ENCODE measurements around the gene TMEM176B.

DNA sequence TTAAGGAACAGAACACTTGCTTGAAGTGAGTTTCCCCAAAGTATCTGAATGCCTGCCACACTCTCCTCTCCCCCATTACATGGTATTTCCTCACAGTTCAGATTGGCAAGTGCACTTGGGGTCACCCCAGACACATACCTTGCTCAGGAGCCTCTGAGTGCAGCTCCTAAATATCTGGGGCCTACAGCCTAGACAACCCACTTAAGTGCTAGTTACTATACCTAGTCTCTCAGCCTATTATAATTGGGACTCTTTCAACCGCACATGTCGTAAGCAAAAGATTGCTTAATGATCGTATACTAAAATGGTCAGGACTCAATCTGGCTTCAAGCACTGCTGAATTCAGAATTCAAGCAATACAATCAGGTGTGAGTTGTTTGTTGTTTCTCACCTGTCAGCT lies 19.9 kb downstream of the TMEM176B start:
- TF ChIP-seq, protein P1, sequence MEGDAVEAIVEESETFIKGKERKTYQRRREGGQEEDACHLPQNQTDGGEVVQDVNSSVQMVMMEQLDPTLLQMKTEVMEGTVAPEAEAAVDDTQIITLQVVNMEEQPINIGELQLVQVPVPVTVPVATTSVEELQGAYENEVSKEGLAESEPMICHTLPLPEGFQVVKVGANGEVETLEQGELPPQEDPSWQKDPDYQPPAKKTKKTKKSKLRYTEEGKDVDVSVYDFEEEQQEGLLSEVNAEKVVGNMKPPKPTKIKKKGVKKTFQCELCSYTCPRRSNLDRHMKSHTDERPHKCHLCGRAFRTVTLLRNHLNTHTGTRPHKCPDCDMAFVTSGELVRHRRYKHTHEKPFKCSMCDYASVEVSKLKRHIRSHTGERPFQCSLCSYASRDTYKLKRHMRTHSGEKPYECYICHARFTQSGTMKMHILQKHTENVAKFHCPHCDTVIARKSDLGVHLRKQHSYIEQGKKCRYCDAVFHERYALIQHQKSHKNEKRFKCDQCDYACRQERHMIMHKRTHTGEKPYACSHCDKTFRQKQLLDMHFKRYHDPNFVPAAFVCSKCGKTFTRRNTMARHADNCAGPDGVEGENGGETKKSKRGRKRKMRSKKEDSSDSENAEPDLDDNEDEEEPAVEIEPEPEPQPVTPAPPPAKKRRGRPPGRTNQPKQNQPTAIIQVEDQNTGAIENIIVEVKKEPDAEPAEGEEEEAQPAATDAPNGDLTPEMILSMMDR (IDR thresholded peaks at IDR 0.05), result no peak
- no peak for TF ChIP-seq EZH2 (IDR thresholded peaks at IDR 0.05; ENCODE audit: borderline replicate concordance, insufficient read depth, low read depth, low read length, poor library complexity, severe bottlenecking)

Measured in B cell (primary cell).